Gastroesophageal sphincter (tissue), 4 donors: ENCODE data around the gene USP38. TPM values are rescaled to one million over a fixed set of nuclear protein-coding genes. Genes with fewer than 3 reads are reported as not detected.

ENCODE experiments used
- ATAC-seq: fragments of 150-250 bp; one replicate; pipeline ENCODE4 v1.9.1; 2016; ENCODE audit warnings: mild to moderate bottlenecking, moderate library complexity
- H3K27ac ChIP-seq, 4 donors: fragments of 200-600 bp; sonication (generic) in 3 of 4; 1 replicate in 3 of 4; 2 replicates in 1 of 4; pipeline ENCODE4 v1.5.1; 2016 to 2019
- H3K27me3 ChIP-seq: fragments of 200-600 bp; sonication (generic); one replicate; pipeline ENCODE4 v1.5.1; 2019
- H3K36me3 ChIP-seq, 2 donors: fragments of 200-600 bp; sonication (generic); one replicate each; pipeline ENCODE4 v1.5.1; 2019; ENCODE audit warnings: control low read depth in 1 of 2
- H3K4me1 ChIP-seq, 3 donors: fragments of 200-600 bp; sonication (generic); 1 replicate in 2 of 3; 2 replicates in 1 of 3; pipeline ENCODE4 v1.5.1; 2016 to 2019; ENCODE audit warnings: control low read depth in 2 of 3
- H3K4me3 ChIP-seq, 2 donors: fragments of 200-600 bp; sonication (generic); one replicate each; pipeline ENCODE4 v1.5.1; 2019; ENCODE audit warnings: mild to moderate bottlenecking in 1 of 2, moderate library complexity in 1 of 2
- H3K9me3 ChIP-seq, 3 donors: fragments of 200-600 bp; sonication (generic); one replicate each; pipeline ENCODE4 v1.5.1; 2017 to 2019; ENCODE audit warnings: control low read depth in 2 of 3
- EP300 ChIP-seq: sonication (generic); formaldehyde crosslinking; IDR thresholded peaks from one replicate; pipeline ENCODE4 v1.6.1; 2017; ENCODE audit warnings: antibody characterized with exemption, mild to moderate bottlenecking
- POLR2A ChIP-seq, 2 donors: fragments of 450-650 bp; IDR thresholded peaks; one replicate each; pipeline ENCODE4 v1.6.1; 2017; ENCODE audit warnings: antibody characterized with exemption in 2 of 2, mild to moderate bottlenecking in 2 of 2, moderate library complexity in 1 of 2
- POLR2AphosphoS5 ChIP-seq: sonication (generic); formaldehyde crosslinking; IDR thresholded peaks from one replicate; pipeline ENCODE4 v1.6.1; 2017; ENCODE audit warnings: antibody characterized with exemption
- WGBS, 2 donors: methylation state at CpG; one replicate each; pipeline ENCODE4 v1.1.5; 2018; ENCODE audit warnings: low coverage in 1 of 2; 5-methylcytosine and 5-hydroxymethylcytosine counted together
- total RNA-seq, 4 donors: library from RNA; depleted of rRNA; stranded (reverse); fragments of >200 nt; gene quantifications; one replicate each; pipeline ENCODE4 v1.1.0, GENCODE V29; 2016
- TF ChIP-seq, protein P1 (sequence below), 4 experiments: fragments of 200-600 bp in 2 of 4; fragments of 450-650 bp in 2 of 4; sonication (generic) in 1 of 4; IDR thresholded peaks; one replicate each; pipeline ENCODE4 v1.5.1; 2017 to 2019; ENCODE audit warnings: antibody characterized with exemption in 4 of 4, mild to moderate bottlenecking in 2 of 4, moderate library complexity in 2 of 4

USP38 gene
- total RNA-seq, 4 donors from 2014 or later = 24.2 to 29.9 (median 26.5) TPM

DNA sequence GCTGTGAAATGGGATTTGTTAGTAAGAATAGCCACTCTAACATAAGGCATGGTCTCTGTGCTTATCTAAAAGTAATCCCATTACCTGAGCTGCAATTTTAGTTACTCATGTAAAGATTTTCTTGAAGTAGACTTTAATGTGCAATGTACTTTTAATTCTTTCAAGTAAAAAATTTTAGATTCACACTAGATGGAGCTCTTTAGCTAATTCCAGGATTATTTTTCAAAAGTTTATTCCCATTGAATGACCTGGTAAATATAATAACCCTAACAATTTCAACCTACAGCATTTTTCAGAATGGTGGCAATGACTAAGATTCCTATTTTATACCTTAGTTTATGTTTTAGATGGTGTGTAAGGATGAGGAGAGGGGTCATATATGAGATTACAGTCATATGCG, 18.1 kb downstream of the USP38 start:
- WGBS, 2 donors = 100% methylated on average over 1 of the region's 1 CpG
- Histone ChIP-seq H3K27ac (no peak overlapping the region), H3K9me3 (no peaks in the 10 kb centered on the region), H3K27me3 (no peaks in the 10 kb centered on the region), H3K4me3 (no peak overlapping the region), H3K4me1 (peaks cover 0 to 28% (median 0%) of the 10 kb centered on the region in 3 donors), H3K36me3 (peaks cover 0 to 73% of the 10 kb centered on the region in 2 donors)
- no peak for TF ChIP-seq POLR2AphosphoS5
- TF ChIP-seq, protein P1, sequence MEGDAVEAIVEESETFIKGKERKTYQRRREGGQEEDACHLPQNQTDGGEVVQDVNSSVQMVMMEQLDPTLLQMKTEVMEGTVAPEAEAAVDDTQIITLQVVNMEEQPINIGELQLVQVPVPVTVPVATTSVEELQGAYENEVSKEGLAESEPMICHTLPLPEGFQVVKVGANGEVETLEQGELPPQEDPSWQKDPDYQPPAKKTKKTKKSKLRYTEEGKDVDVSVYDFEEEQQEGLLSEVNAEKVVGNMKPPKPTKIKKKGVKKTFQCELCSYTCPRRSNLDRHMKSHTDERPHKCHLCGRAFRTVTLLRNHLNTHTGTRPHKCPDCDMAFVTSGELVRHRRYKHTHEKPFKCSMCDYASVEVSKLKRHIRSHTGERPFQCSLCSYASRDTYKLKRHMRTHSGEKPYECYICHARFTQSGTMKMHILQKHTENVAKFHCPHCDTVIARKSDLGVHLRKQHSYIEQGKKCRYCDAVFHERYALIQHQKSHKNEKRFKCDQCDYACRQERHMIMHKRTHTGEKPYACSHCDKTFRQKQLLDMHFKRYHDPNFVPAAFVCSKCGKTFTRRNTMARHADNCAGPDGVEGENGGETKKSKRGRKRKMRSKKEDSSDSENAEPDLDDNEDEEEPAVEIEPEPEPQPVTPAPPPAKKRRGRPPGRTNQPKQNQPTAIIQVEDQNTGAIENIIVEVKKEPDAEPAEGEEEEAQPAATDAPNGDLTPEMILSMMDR (IDR thresholded peaks at IDR 0.05) = peak; percentile 22 to 52 (median 34)
- no peak for ATAC-seq

DNA sequence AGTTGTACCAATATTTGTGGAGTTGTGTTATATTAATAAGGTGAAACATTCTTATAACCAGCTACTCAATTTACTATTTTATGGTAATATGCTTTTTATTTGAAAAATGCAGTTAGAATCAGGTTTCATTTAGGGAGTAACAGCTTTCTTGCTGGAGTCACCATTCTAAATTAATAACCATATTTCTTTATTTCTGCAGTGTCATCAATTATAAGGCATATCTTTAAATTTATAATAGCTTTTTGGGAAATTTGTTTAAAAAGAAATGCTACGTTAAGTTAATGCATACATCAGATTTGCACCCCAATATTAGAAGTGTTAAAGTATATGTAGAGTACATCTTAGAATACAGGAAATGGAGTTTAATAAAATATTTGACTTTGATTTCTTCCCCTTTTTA, 18.9 kb downstream of the USP38 start:
- Histone ChIP-seq H3K27me3 (no peaks in the 10 kb centered on the region), H3K4me3 (no peak overlapping the region), H3K27ac (no peak overlapping the region), H3K4me1 (peaks cover 0 to 35% (median 0%) of the 10 kb centered on the region in 3 donors), H3K9me3 (no peaks in the 10 kb centered on the region), H3K36me3 (peaks cover 0 to 65% of the 10 kb centered on the region in 2 donors)
- WGBS, 2 donors = 71 to 81% methylated on average over 1 of the region's 1 CpG
- TF ChIP-seq, protein P1 (IDR thresholded peaks at IDR 0.05) = no peak
- TF ChIP-seq EP300 = no peak
- no peak for TF ChIP-seq POLR2A (IDR thresholded peaks at IDR 0.05)
- no peak for TF ChIP-seq POLR2AphosphoS5
- ATAC-seq = no peak

DNA sequence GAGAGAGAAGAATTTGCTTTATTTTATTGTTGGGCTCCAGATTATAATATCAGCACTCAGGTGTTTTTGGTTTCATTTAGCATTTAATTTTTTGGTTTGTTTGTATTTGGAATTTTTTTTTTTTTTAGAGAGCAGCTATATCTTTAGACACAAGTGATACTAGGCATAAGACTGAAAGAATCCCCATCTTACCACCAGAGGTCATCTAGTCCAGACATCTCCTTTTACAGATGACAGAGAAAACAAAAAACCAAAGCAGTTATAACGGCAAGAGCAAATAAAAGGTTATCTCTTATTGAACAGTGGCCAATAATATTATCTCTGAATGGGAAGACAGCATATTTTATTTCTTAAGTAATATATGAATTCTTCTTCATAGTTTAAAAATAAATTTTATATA, 22.8 kb downstream of the USP38 start:
- WGBS, 2 donors = 13 to 20% methylated on average over 1 of the region's 1 CpG

DNA sequence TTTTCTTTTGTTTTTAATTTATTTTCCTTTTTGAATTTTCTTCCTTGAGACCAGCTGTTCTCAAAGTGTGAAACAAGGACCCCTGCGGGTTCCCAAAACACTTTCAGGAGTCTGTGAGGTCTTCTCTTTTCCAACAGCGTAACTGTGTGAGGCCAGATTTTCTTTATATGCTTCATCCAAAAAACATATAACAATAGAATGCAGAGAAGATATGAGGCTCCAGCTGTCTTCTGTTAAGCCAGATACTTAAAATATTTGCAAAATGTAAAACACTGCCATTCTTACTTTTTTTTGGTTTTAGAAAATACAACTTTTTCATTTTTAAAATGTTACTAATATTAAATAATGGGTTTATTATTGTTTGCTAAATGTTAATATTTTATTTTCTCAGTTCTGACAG, 27.8 kb downstream of the USP38 start:
- no peak for ATAC-seq
- Histone ChIP-seq H3K27me3 (no peaks in the 10 kb centered on the region), H3K36me3 (peaks cover 0 to 29% of the 10 kb centered on the region in 2 donors), H3K4me3 (no peak overlapping the region), H3K27ac (no peak overlapping the region), H3K4me1 (peaks cover 0 to 45% (median 7%) of the 10 kb centered on the region in 3 donors), H3K9me3 (no peaks in the 10 kb centered on the region)
- TF ChIP-seq EP300 (no peak), POLR2A (IDR thresholded peaks at IDR 0.05) (no peak), POLR2AphosphoS5 (no peak)
- TF ChIP-seq, protein P1 (IDR thresholded peaks at IDR 0.05) = no peak
- 75 to 83% methylated on average over 2 of the region's 2 CpGs for WGBS, 2 donors

More for the DNA sequence above, 22.8 kb downstream of the USP38 start:
- peaks cover 0 to 50% of the 10 kb centered on the region in 2 donors for H3K36me3 ChIP-seq
- H3K27ac ChIP-seq = peak overlapping the region in 2 of 4 donors; percentile 14 to 35
- no peak overlapping the region for H3K4me3 ChIP-seq
- no peaks in the 10 kb centered on the region for H3K9me3 ChIP-seq
- no peaks in the 10 kb centered on the region for H3K27me3 ChIP-seq
- H3K4me1 ChIP-seq = peaks cover 0 to 42% (median 0%) of the 10 kb centered on the region in 3 donors
- TF ChIP-seq, protein P1 (IDR thresholded peaks at IDR 0.05) = peak; percentile 45 to 69 (median 58)
- TF ChIP-seq EP300 = no peak
- no peak for TF ChIP-seq POLR2A (IDR thresholded peaks at IDR 0.05)
- no peak for ATAC-seq

DNA sequence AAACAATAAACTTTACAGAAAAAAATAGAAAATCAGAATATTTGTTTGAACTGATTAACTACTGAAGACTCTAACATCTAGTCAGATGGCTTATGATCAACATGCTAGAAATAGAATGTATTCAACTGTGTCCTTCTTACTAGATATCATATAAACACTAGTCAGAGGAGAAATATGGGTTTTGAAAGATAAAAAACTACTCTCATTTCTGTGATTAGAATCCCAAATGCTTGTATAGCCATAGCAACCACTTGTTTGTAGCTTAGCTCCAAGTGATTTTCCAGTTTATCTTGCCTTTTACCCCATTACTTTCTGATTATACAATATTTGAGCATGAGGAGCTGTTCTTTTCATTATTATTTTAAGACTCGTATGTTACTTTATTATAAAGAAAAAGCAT, 31.2 kb downstream of the USP38 start:
- peak overlapping the region; percentile 40 to 61 (median 58) for H3K27ac ChIP-seq
- H3K27me3 ChIP-seq = no peaks in the 10 kb centered on the region
- ATAC-seq = no peak
- no peak overlapping the region for H3K4me3 ChIP-seq
- H3K36me3 ChIP-seq = peaks cover 0 to 28% of the 10 kb centered on the region in 2 donors
- WGBS, 2 donors = 17 to 18% methylated on average over 1 of the region's 1 CpG
- TF ChIP-seq POLR2AphosphoS5 (no peak), EP300 (no peak), POLR2A (IDR thresholded peaks at IDR 0.05) (no peak)
- TF ChIP-seq, protein P1 (IDR thresholded peaks at IDR 0.05) = no peak
- no peaks in the 10 kb centered on the region for H3K9me3 ChIP-seq
- H3K4me1 ChIP-seq = peaks cover 0 to 49% (median 7%) of the 10 kb centered on the region in 3 donors
